ENCODE results near the gene SORCS2.

DNA sequence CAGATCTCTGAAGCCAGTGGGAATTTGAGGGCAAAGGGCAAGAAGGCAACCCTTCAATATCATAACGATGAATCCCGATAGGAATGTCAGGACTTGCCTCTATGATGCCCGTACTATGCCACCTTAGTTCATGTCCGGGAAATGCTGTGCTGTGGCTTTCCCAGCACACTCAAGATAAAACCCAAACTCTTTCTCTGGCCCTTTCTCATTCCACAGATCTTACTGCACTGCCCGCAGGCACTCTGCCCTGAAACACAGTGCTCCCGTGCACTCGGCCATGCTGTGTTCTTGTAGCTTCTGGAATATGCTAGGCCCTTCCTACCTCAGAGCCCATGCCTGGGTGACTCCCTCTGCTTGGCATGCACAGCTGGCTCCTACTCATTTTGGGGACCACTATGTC, 26.3 kb downstream of the SORCS2 start:
- TF ChIP-seq, protein P1, sequence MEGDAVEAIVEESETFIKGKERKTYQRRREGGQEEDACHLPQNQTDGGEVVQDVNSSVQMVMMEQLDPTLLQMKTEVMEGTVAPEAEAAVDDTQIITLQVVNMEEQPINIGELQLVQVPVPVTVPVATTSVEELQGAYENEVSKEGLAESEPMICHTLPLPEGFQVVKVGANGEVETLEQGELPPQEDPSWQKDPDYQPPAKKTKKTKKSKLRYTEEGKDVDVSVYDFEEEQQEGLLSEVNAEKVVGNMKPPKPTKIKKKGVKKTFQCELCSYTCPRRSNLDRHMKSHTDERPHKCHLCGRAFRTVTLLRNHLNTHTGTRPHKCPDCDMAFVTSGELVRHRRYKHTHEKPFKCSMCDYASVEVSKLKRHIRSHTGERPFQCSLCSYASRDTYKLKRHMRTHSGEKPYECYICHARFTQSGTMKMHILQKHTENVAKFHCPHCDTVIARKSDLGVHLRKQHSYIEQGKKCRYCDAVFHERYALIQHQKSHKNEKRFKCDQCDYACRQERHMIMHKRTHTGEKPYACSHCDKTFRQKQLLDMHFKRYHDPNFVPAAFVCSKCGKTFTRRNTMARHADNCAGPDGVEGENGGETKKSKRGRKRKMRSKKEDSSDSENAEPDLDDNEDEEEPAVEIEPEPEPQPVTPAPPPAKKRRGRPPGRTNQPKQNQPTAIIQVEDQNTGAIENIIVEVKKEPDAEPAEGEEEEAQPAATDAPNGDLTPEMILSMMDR (IDR thresholded peaks at IDR 0.05 in 4 of 5, conservative IDR thresholded peaks at IDR 0.05 in 1 of 5), result no peak
- no peak for TF ChIP-seq POLR2A (IDR thresholded peaks at IDR 0.05)

Measured in gastrocnemius medialis (tissue), 4 donors.